Esophagus squamous epithelium (tissue), 5 donors: ENCODE measurements around the gene GALNT10. TPM values are rescaled to one million over a fixed set of nuclear protein-coding genes. Genes with fewer than 3 reads are reported as not detected.

Experiments used
- DNase-seq: peaks from one replicate; lab custom pipeline; 2025; lab: John Stamatoyannopoulos, UW
- H3K27ac ChIP-seq, 4 donors: fragments of 200-600 bp; sonication (generic); one replicate each; pipeline ENCODE4 v1.5.1; 2016 to 2019; ENCODE audit warnings: mild to moderate bottlenecking in 1 of 4
- H3K27me3 ChIP-seq, 4 donors: fragments of 200-600 bp; sonication (generic); 1 replicate in 3 of 4; 2 replicates in 1 of 4; pipeline versions ENCODE4 v1.5.1 to v1.6.0; 2017 to 2021; ENCODE audit warnings: antibody characterized with exemption in 1 of 4
- H3K36me3 ChIP-seq, 3 donors: fragments of 200-600 bp; sonication (generic); one replicate each; pipeline ENCODE4 v1.5.1; 2016 to 2019
- H3K4me1 ChIP-seq, 3 donors: fragments of 200-600 bp; sonication (generic); one replicate each; pipeline ENCODE4 v1.5.1; 2017 to 2019
- H3K4me3 ChIP-seq, 4 donors: fragments of 200-600 bp; sonication (generic); 1 replicate in 3 of 4; 2 replicates in 1 of 4; pipeline ENCODE4 v1.5.1; 2016 to 2019; ENCODE audit warnings: mild to moderate bottlenecking in 2 of 4, moderate library complexity in 1 of 4
- H3K9me3 ChIP-seq, 3 donors: fragments of 200-600 bp; sonication (generic); one replicate each; pipeline ENCODE4 v1.5.1; 2016 to 2019
- CTCF ChIP-seq, 6 experiments: fragments of 450-650 bp in 4 of 6; fragments of 200-600 bp in 2 of 6; sonication (generic) in 2 of 6; IDR thresholded peaks; one replicate each; pipeline ENCODE4 v1.5.1; 2016 to 2019; ENCODE audit warnings: antibody characterized with exemption in 6 of 6, mild to moderate bottlenecking in 4 of 6, moderate library complexity in 4 of 6
- POLR2A ChIP-seq, 4 donors: fragments of 450-650 bp; IDR thresholded peaks; one replicate each; pipeline ENCODE4 v1.6.1; 2017; ENCODE audit warnings: antibody characterized with exemption in 4 of 4, mild to moderate bottlenecking in 4 of 4, moderate library complexity in 3 of 4
- WGBS, 2 donors: methylation state at CpG; one replicate each; pipeline ENCODE4 v1.1.5; 2018; 5-methylcytosine and 5-hydroxymethylcytosine counted together
- intact Hi-C: fragments of 100-400 bp; cut with DNase I; formaldehyde crosslinking; loops from one replicate; pipeline ENCODE4 v1.15.0; 2022
- total RNA-seq, 4 donors: library from RNA; depleted of rRNA; stranded (reverse); fragments of >200 nt; gene quantifications; one replicate each; pipeline ENCODE4 v1.1.0, GENCODE V29; 2016
- donor health status: DM: yes; HTN: yes; CAD: no.

The GALNT10 gene
- total RNA-seq, 4 donors from 2014 or later, result 3.6 to 47.2 (median 9.0) TPM

DNA sequence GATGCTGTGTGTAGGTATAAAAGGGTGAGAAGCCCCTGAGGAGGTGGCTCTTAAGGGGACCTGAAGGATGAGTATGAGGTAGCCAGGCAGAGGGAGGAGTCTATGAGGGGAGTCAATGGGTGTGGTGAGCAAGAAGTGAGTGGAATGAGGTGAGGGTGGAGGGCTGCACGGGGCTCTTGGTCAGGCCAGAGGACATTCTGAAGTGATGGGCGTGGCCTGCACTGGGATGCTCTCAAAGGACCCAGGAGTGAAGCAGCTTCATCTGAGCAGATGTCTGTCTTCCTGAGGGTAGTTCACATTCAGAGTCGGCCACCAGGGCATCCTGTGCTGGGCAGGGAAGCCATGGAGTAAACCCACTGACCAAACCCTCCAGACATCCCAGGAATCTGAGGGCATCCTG lies 210.1 kb downstream of the GALNT10 start:
- intact Hi-C loops, result loop anchor here (5.0 to 10.0 kb wide), 2 partner anchors 333 to 426 kb away; no protein-coding TSS in a partner anchor
- Histone ChIP-seq H3K27me3 (no peaks in the 10 kb centered on the region), H3K9me3 (no peaks in the 10 kb centered on the region), H3K4me3 (no peak overlapping the region), H3K36me3 (no peaks in the 10 kb centered on the region), H3K27ac (no peak overlapping the region), H3K4me1 (peaks cover 6 to 11% (median 6%) of the 10 kb centered on the region in 3 donors)
- no peak for TF ChIP-seq CTCF (IDR thresholded peaks at IDR 0.05)
- no peak for TF ChIP-seq POLR2A (IDR thresholded peaks at IDR 0.05)
- WGBS, 2 donors, result 76 to 84% methylated on average over 2 to 3 of the region's 3 CpGs
- no peak for DNase-seq

DNA sequence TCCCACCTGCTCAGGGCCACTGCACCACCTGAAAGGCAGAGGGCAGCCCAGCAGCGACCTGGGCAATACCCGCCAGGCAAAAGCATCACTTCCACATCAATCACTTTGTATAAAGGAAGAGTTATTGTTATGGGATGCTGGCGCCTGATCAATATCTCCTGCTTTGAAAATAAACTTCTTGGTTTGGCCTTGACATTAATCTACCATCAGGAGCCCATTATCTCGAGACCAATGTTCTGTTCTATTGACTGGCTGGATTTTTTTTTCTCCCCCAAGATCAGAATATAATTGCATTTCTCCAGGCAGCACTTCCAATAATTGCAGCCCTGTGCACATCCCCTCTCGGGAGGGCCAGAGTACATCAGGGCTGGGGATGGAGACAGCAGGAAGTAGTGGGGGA lies 210.8 kb downstream of the GALNT10 start:
- 69 to 100% methylated on average over 2 to 4 of the region's 5 CpGs for WGBS, 2 donors
- DNase-seq, result no peak
- Histone ChIP-seq H3K27ac (no peak overlapping the region), H3K36me3 (no peaks in the 10 kb centered on the region), H3K4me1 (peaks cover 6 to 11% (median 6%) of the 10 kb centered on the region in 3 donors), H3K4me3 (no peak overlapping the region), H3K27me3 (no peaks in the 10 kb centered on the region), H3K9me3 (no peaks in the 10 kb centered on the region)
- intact Hi-C loops, result loop anchor here (5.0 to 10.0 kb wide), 2 partner anchors 334 to 427 kb away; no protein-coding TSS in a partner anchor
- TF ChIP-seq CTCF (IDR thresholded peaks at IDR 0.05) (no peak), POLR2A (IDR thresholded peaks at IDR 0.05) (no peak)

GRCh38 chr5:154401931-154402330 lies 211.4 kb downstream of the GALNT10 start:
- DNase-seq, result no peak
- intact Hi-C loops, result loop anchor here (5.0 to 10.0 kb wide), 2 partner anchors 335 to 427 kb away; no protein-coding TSS in a partner anchor
- Histone ChIP-seq H3K27ac (no peak overlapping the region), H3K27me3 (no peaks in the 10 kb centered on the region), H3K4me1 (peaks cover 6 to 11% (median 6%) of the 10 kb centered on the region in 3 donors), H3K9me3 (no peaks in the 10 kb centered on the region), H3K4me3 (no peak overlapping the region), H3K36me3 (no peaks in the 10 kb centered on the region)
- WGBS, 2 donors, result 93 to 95% methylated on average over 9 of the region's 9 CpGs
- no peak for TF ChIP-seq POLR2A (IDR thresholded peaks at IDR 0.05)
- TF ChIP-seq CTCF (IDR thresholded peaks at IDR 0.05), result no peak

DNA sequence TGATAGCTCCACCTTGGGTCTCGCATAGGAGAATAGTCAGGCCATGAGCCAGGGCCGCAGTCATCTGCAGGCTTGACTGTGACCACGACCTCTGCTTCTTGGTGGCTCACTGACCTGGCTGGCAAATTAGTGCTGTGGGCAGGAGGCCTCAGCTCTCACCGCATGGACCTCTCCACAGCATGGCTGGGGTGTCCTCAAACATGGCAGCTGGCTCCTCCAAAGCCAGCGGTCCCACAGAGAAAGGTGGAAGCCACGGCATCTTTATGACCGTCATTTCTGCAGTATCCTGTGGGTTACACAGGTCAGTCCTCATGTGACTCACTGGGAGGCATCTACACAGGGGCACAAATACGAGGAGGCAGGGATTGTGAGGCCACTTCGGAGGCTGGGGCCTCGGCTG lies 212.1 kb downstream of the GALNT10 start:
- 89 to 93% methylated on average over 5 to 9 of the region's 10 CpGs for WGBS, 2 donors

More for the DNA sequence above, 212.1 kb downstream of the GALNT10 start:
- Histone ChIP-seq H3K36me3 (no peaks in the 10 kb centered on the region), H3K27ac (no peak overlapping the region), H3K4me1 (peaks cover 6 to 11% (median 6%) of the 10 kb centered on the region in 3 donors), H3K4me3 (no peak overlapping the region), H3K9me3 (no peaks in the 10 kb centered on the region), H3K27me3 (no peaks in the 10 kb centered on the region)
- TF ChIP-seq POLR2A (IDR thresholded peaks at IDR 0.05), result no peak
- TF ChIP-seq CTCF (IDR thresholded peaks at IDR 0.05), result no peak
- DNase-seq, result no peak
- intact Hi-C loops, result loop anchor here (5.0 to 10.0 kb wide), 2 partner anchors 335 to 428 kb away; no protein-coding TSS in a partner anchor
